Measurements from ENCODE around the gene OPN4.

The OPN4 gene

DNA sequence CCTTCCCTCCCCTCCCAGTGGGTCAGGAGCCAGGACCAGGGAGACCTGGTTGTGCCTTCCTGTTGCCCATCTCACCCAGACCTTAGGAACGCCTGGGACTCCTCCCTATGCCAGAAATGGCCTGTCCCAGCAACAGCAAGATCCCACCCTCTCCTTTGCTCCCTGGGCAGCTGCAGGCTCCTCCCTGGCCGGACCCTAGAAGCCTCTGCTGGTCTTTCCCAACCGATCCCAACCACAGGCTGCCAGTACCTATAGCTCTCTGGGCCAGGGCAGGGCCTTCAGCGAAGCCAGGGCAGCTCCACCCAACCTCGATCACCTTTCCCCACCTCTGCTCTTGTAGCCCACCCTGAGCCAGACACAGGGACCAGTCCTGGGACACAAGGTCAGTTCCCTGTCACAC, 35.9 kb downstream of the OPN4 start:
- ChIA-PET POLR2A (ENCODE audit: low non-redundant PET) (no interaction called here), CTCF (interaction anchor here (0.7 kb wide), 1 partner anchor 9 kb away, joined by 3 read pairs; no protein-coding TSS in a partner anchor)
- TF ChIP-seq, protein P1, sequence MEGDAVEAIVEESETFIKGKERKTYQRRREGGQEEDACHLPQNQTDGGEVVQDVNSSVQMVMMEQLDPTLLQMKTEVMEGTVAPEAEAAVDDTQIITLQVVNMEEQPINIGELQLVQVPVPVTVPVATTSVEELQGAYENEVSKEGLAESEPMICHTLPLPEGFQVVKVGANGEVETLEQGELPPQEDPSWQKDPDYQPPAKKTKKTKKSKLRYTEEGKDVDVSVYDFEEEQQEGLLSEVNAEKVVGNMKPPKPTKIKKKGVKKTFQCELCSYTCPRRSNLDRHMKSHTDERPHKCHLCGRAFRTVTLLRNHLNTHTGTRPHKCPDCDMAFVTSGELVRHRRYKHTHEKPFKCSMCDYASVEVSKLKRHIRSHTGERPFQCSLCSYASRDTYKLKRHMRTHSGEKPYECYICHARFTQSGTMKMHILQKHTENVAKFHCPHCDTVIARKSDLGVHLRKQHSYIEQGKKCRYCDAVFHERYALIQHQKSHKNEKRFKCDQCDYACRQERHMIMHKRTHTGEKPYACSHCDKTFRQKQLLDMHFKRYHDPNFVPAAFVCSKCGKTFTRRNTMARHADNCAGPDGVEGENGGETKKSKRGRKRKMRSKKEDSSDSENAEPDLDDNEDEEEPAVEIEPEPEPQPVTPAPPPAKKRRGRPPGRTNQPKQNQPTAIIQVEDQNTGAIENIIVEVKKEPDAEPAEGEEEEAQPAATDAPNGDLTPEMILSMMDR (conservative IDR thresholded peaks at IDR 0.05; ENCODE audit: low read depth), result no peak
- no peak for DNase-seq (ENCODE audit: low spot score)
- no peak overlapping the region for H3K27ac ChIP-seq

DNA sequence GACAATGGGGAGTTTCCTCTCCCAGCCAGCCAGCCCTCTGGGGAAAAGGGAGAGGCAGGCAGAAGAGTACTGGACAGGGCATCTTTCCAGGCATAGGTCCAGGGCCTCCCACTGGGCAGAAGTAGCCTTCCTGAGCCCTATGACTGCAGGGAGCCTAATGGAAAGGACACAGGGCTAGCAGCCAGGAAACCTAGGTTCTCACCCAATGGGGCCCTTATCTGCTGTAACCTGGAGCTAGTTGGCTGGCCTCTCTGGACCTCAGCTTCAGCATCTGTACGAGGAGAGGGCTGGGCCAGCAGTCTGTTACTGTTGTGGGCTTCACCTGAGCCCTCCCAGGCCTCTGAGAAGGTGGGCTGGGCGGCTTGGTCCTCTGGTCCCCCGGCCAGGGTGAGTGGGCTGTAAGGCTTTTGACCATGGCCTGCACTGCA, 36.3 kb downstream of the OPN4 start:
- TF ChIP-seq, protein P1 (conservative IDR thresholded peaks at IDR 0.05; ENCODE audit: low read depth), result no peak
- CTCF ChIA-PET, result interaction anchor here (0.7 kb wide), 1 partner anchor 9 kb away, joined by 3 read pairs; no protein-coding TSS in a partner anchor
- no peak overlapping the region for H3K27ac ChIP-seq
- DNase-seq (ENCODE audit: low spot score), result no peak
- POLR2A ChIA-PET (ENCODE audit: low non-redundant PET), result no interaction called here

DNA sequence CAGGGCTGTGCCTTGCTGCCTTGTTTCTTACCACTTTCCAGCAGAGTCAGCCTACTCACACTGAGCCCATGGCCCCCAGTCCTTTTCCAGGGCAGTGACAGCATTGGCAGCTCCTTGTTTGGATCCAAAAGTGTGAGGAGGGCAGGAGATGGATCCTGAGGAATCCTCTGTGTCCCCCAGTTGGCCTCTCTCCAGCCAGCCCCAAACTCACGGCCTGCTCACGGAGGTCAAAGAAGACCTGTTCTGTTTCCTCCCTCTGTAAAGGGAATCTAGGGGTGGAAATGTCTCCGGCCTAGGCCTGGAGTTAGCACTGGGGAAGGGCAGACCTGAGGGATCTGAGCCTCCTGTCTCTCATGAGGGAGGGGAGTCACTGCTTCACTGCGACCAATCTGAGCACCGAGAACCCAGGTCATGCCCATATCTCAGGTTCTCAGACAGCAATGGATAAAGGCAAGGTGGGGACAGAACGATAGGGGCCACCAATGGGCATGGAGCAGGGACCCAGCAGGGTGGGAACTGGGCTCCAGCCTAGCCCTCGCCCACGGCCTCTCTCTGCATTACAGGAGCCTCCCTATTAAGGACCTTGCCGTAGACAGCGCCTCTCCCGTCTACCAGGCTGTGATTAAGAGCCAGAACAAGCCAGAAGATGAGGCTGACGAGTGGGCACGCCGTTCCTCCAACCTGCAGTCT, 37.1 kb downstream of the OPN4 start:
- no peak overlapping the region for H3K27ac ChIP-seq
- TF ChIP-seq, protein P1 (conservative IDR thresholded peaks at IDR 0.05; ENCODE audit: low read depth), result no peak
- ChIA-PET POLR2A (ENCODE audit: low non-redundant PET) (no interaction called here), CTCF (no interaction called here)
- DNase-seq (ENCODE audit: low spot score), result no peak

DNA sequence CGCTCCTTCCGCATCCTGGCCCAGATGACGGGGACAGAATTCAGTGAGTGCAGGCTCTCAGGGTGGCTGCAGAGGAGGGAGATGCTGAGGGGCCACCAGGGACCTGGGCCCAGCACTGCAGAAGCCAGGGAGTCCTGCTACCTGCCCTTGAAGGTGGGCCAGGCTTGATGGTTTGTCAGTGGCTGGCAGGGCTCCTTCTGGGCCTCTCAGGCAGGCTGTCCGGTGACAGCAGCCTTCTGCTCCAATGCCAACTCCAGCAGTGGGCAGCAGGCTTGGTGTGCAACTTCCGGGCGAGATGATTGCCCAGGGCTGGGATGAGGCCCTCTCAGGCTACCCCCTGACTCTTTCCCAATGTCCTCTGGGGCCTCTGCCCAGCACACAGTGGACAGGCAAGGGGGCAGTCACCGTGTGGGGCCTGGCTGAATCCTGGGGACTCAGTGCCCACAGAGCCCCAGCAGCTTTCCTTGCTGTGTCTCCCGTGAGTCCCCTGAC, 37.7 kb downstream of the OPN4 start:
- no peak overlapping the region for H3K27ac ChIP-seq
- TF ChIP-seq, protein P1 (conservative IDR thresholded peaks at IDR 0.05; ENCODE audit: low read depth), result no peak
- CTCF ChIA-PET, result no interaction called here
- no peak for DNase-seq (ENCODE audit: low spot score)
- POLR2A ChIA-PET (ENCODE audit: low non-redundant PET), result no interaction called here

DNA sequence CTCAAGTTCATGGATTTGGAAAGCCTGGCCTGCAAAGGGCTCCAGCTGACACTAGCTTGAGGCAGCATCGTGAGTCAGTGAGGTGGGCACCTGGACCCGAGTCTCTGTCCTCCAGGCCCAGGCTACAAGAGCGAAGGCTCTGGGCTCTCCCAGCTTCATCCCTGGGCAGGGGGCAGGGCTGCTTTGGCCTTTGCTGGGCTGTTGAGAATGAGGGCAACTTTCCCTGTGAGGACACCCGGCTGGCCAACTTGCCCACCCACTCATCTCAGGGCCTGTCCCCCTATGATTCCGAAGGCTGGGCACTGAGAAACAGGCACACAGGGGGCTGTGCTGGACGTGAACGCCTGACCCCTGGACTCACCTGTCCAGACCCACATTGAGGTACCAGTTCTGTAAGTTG, 38.3 kb downstream of the OPN4 start:
- DNase-seq (ENCODE audit: low spot score), result no peak
- ChIA-PET CTCF (interaction anchor here (0.6 to 1.6 kb wide), 4 partner anchors 9 to 293 kb away, joined by 3 to 8 read pairs (median 6); no protein-coding TSS in a partner anchor), POLR2A (ENCODE audit: low non-redundant PET) (no interaction called here)
- TF ChIP-seq, protein P1 (conservative IDR thresholded peaks at IDR 0.05; ENCODE audit: low read depth), result no peak
- H3K27ac ChIP-seq, result no peak overlapping the region

DNA sequence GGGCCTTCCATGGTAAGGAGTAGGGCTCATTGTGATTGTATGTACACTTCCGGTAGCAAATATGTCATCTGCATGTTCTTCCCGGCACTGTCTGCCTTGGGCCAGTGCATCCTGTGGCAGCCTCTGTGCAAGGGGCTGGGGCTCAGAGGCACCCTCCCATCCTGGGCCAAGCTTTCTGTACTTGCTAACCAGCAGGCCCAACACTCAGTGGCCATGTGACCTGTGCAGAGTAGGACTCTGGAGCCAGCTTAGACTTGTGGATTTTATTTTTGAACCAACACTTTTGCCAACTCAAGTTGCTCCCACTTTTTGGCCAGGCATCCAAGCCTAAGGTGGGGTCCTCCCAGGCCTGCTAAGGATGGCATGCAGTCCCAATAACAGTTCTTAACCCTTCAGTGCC, 38.9 kb downstream of the OPN4 start:
- CTCF ChIA-PET, result interaction anchor here (0.6 to 1.6 kb wide), 6 partner anchors 9 to 293 kb away, joined by 3 to 8 read pairs (median 4); no protein-coding TSS in a partner anchor
- no peak overlapping the region for H3K27ac ChIP-seq
- DNase-seq (ENCODE audit: low spot score), result no peak
- TF ChIP-seq, protein P1 (conservative IDR thresholded peaks at IDR 0.05; ENCODE audit: low read depth), result no peak
- POLR2A ChIA-PET (ENCODE audit: low non-redundant PET), result no interaction called here

Measured in RWPE1 (cell line).